ENCODE results near the gene TTI1. TPM values are rescaled to one million over a fixed set of nuclear protein-coding genes. Genes with fewer than 3 reads are reported as not detected.

The TTI1 gene
- total and polyA plus RNA-seq, 2 donors (not counting 1 experiment from before 2014, with no cell fraction given): 13.9 to 33.9 TPM

- intact Hi-C loops (cut with micrococcal nuclease): loop anchor here (5.0 to 10.0 kb wide), 2 partner anchors 236 to 798 kb away; no protein-coding TSS in a partner anchor
- Histone ChIP-seq H3K27me3 (replicated peaks in 1 of 4; ENCODE audit: control extremely low read depth in 1 of 4, control insufficient read depth in 3 of 4, insufficient read depth in 4 of 4, low read length in 3 of 4) (no peaks in the 10 kb centered on the region), H3K79me2 (ENCODE audit: control insufficient read depth, insufficient read depth, low read length) (no peaks in the 10 kb centered on the region), H3K9ac (ENCODE audit: low read length) (no peak overlapping the region), H3K4me1 (ENCODE audit: control insufficient read depth in 2 of 2, insufficient read depth in 2 of 2, low read length in 2 of 2) (peaks cover 13 to 18% of the 10 kb centered on the region in 2 donors), H3K36me3 (replicated peaks in 1 of 2; ENCODE audit: control extremely low read depth in 1 of 2, control insufficient read depth in 1 of 2, extremely low read depth in 1 of 2, insufficient read depth in 2 of 2, low read length in 1 of 2) (peaks cover 4 to 72% of the 10 kb centered on the region in 2 experiments), H3K27ac (ENCODE audit: low read length in 2 of 2) (no peak overlapping the region), H4K20me1 (ENCODE audit: control insufficient read depth, insufficient read depth, low read length, poor library complexity, severe bottlenecking) (peaks cover 6% of the 10 kb centered on the region), H3K9me3 (ENCODE audit: control extremely low read depth in 1 of 3, control insufficient read depth in 2 of 3, insufficient read depth in 1 of 3, low read length in 2 of 3) (no peaks in the 10 kb centered on the region), H3K4me2 (replicated peaks; ENCODE audit: low read depth, low read length, poor library complexity, severe bottlenecking) (no peak overlapping the region), H3K4me3 (ENCODE audit: control extremely low read depth in 1 of 5, extremely low read depth in 1 of 5, insufficient read depth in 1 of 5, low read depth in 2 of 5, low read length in 4 of 5) (no peak overlapping the region), H2AFZ (ENCODE audit: insufficient read depth, low read depth, low read length, poor library complexity, severe bottlenecking) (no peak overlapping the region)
- CTCF ChIA-PET: interaction anchor here (0.6 to 5.6 kb wide), 19 partner anchors 9 to 821 kb away, joined by 3 to 87 read pairs (median 4); partner anchors contain the start of gene VSTM2L
- H3K27ac Mint-ChIP-seq: no peak overlapping the region
- POLR2A ChIA-PET: interaction anchor here (0.6 kb wide), 1 partner anchor 811 kb away, joined by 6 read pairs; no protein-coding TSS in a partner anchor
- TF ChIP-seq CTCF (IDR thresholded peaks at IDR 0.05) (peak; percentile 80), EZH2 (IDR thresholded peaks at IDR 0.05; ENCODE audit: borderline replicate concordance, insufficient read depth, low read depth, low read length, poor library complexity, severe bottlenecking) (no peak)
- H3K4me1 Mint-ChIP-seq: peaks cover 18% of the 10 kb centered on the region
- no peaks in the 10 kb centered on the region for H3K9me3 Mint-ChIP-seq (ENCODE audit: insufficient read depth)
- DNase-seq: peak; percentile 61
- no peaks in the 10 kb centered on the region for H3K27me3 Mint-ChIP-seq
- H3K4me3 Mint-ChIP-seq: no peak overlapping the region
- peak; percentile 47 for ATAC-seq (ENCODE audit: low read depth)
- WGBS (ENCODE audit: insufficient coverage): 79% methylated on average over 4 of the region's 5 CpGs
Observed at GRCh38 chr20:37992802-37993409, 40.4 kb downstream of the TTI1 start.

DNA sequence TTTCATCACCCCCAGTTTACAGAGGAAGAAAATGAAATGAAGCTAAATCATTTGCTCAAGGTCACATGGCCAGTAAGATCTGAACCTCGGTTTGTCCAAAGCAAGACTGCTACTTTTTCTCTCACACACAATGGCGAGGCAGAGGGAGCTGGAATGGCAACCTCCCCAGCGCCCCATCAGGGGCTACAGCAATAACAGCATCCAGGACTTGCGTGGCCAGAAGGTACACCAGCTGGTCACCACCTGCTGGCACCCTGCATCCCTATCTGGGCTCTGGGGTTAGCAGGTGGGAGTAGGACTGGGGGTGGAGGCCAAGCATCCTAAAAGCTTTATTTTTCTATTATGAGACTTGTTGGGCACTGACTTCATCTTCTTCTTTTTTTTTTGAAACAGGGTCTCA lies 41.3 kb downstream of the TTI1 start:
- ChIA-PET CTCF (interaction anchor here (0.5 to 5.6 kb wide), 12 partner anchors 8 to 796 kb away, joined by 3 to 87 read pairs (median 4); partner anchors contain the start of gene VSTM2L), POLR2A (no interaction called here)
- Histone ChIP-seq H2AFZ (ENCODE audit: insufficient read depth, low read depth, low read length, poor library complexity, severe bottlenecking) (no peak overlapping the region), H3K27ac (ENCODE audit: low read length in 2 of 2) (no peak overlapping the region), H3K27me3 (replicated peaks in 1 of 4; ENCODE audit: control extremely low read depth in 1 of 4, control insufficient read depth in 3 of 4, insufficient read depth in 4 of 4, low read length in 3 of 4) (no peaks in the 10 kb centered on the region), H3K36me3 (replicated peaks in 1 of 2; ENCODE audit: control extremely low read depth in 1 of 2, control insufficient read depth in 1 of 2, extremely low read depth in 1 of 2, insufficient read depth in 2 of 2, low read length in 1 of 2) (peaks cover 4 to 75% of the 10 kb centered on the region in 2 experiments), H3K4me2 (replicated peaks; ENCODE audit: low read depth, low read length, poor library complexity, severe bottlenecking) (no peak overlapping the region), H3K4me1 (ENCODE audit: control insufficient read depth in 2 of 2, insufficient read depth in 2 of 2, low read length in 2 of 2) (peaks cover 13 to 18% of the 10 kb centered on the region in 2 donors), H4K20me1 (ENCODE audit: control insufficient read depth, insufficient read depth, low read length, poor library complexity, severe bottlenecking) (peaks cover 6% of the 10 kb centered on the region), H3K79me2 (ENCODE audit: control insufficient read depth, insufficient read depth, low read length) (no peaks in the 10 kb centered on the region), H3K9me3 (ENCODE audit: control extremely low read depth in 1 of 3, control insufficient read depth in 2 of 3, insufficient read depth in 1 of 3, low read length in 2 of 3) (no peaks in the 10 kb centered on the region), H3K4me3 (ENCODE audit: control extremely low read depth in 1 of 5, extremely low read depth in 1 of 5, insufficient read depth in 1 of 5, low read depth in 2 of 5, low read length in 4 of 5) (no peak overlapping the region), H3K9ac (ENCODE audit: low read length) (no peak overlapping the region)
- no peaks in the 10 kb centered on the region for H3K9me3 Mint-ChIP-seq (ENCODE audit: insufficient read depth)
- no peaks in the 10 kb centered on the region for H3K27me3 Mint-ChIP-seq
- DNase-seq: no peak
- no peak overlapping the region for H3K27ac Mint-ChIP-seq
- peaks cover 18% of the 10 kb centered on the region for H3K4me1 Mint-ChIP-seq
- TF ChIP-seq EZH2 (IDR thresholded peaks at IDR 0.05; ENCODE audit: borderline replicate concordance, insufficient read depth, low read depth, low read length, poor library complexity, severe bottlenecking): no peak
- TF ChIP-seq CTCF (IDR thresholded peaks at IDR 0.05): no peak
- ATAC-seq (ENCODE audit: low read depth): no peak
- no peak overlapping the region for H3K4me3 Mint-ChIP-seq
- WGBS (ENCODE audit: insufficient coverage): 100% methylated on average over 4 of the region's 4 CpGs
- intact Hi-C loops (cut with micrococcal nuclease): loop anchor here (5.0 to 10.0 kb wide), 2 partner anchors 235 to 797 kb away; no protein-coding TSS in a partner anchor

Data from B cell (primary cell).